ENCODE results near the gene OSBP2.

OSBP2 gene

DNA sequence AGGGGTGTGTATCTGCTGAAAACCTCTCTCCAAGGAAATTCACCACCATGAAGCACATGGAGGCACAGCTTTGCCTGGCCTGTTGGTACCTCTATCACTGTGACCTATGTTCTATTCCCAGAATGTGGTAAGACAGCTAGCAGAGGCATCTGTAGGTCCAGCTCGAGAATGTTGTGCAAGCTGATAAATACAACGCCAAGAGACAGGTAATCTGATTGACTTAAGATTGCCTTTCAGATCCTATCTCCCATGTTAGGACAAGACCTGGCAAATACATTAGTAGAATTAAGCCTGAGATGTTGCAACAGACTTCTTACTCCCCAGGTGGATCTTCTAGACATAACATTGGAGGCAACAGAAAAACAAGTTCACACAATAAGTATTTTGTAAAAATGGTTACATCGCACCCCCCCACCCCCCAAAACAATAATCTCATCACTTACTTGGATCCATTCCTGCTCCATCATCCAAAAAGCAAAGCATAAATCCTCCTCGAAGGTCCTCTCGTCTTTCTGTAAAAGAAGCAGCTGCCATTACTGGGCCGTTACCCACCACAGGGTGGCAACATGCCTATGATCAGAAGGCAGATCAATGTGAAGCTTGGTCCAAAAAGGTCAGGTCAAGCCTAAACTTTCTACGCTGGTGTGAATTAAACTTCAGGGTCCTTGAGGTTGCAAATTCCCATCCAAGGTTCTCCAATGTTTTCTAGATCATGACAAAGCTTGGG is 255.4 kb downstream of the OSBP2 start:
- H3K4me1 Mint-ChIP-seq (ENCODE audit: low read depth in 2 of 2), result peaks cover 2% of the 10 kb centered on the region in 2 donors
- no peak for ATAC-seq (replicated peaks)
- H3K27me3 Mint-ChIP-seq, result no peaks in the 10 kb centered on the region
- H3K27ac Mint-ChIP-seq, result no peak overlapping the region
- DNase-seq, result no peak
- peaks cover 35% of the 10 kb centered on the region for H3K36me3 Mint-ChIP-seq (ENCODE audit: insufficient read depth)
- no peaks in the 10 kb centered on the region for H3K9me3 Mint-ChIP-seq
- no peak overlapping the region for H3K4me3 Mint-ChIP-seq

DNA sequence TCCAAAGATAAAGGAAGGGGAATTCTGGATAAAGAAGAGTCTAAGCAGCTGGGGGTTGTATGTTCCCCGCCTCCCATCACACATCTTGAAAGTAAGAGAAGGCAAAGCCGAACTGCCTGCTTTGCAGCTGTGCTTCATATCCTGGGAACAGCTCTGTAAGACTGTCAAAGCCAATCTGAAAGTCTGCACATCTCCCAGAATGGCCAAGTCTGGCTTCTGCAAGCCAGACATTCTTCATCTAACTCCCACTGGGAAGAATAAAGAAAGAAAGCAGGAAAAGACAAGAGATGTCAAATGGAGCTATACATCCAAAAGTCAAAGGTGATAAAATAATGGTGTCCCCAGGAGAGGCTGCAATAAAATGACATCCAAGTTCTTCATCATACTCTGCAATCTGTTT is 258.5 kb downstream of the OSBP2 start:
- DNase-seq (no peak), ATAC-seq (replicated peaks) (no peak)
- peaks cover 7 to 8% of the 10 kb centered on the region in 2 donors for H3K4me1 Mint-ChIP-seq (ENCODE audit: low read depth in 2 of 2)
- H3K9me3 Mint-ChIP-seq, result no peaks in the 10 kb centered on the region
- H3K27me3 Mint-ChIP-seq, result no peaks in the 10 kb centered on the region
- peaks cover 20% of the 10 kb centered on the region for H3K36me3 Mint-ChIP-seq (ENCODE audit: insufficient read depth)
- no peak overlapping the region for H3K4me3 Mint-ChIP-seq
- no peak overlapping the region for H3K27ac Mint-ChIP-seq

DNA sequence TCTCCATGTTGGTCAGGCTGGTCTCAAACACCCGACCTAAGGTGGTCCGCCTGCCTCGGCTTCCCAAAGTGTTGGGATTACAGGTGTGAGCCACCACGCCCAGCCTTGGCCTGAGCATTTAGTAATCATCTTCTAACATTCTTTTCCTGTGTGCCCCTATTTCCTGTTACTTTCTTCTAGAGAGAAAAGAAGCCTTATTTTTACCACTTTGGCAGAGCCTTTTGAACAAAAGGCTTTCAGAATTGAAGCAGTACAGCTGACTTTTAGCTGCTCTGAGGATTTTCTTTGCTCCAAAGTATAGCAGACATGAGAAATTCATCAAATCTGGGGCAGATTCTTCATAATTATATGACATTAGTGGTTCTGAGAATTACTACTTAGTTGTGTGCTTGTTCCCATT is 260.5 kb downstream of the OSBP2 start:
- Mint-ChIP-seq H3K4me3 (no peak overlapping the region), H3K4me1 (ENCODE audit: low read depth in 2 of 2) (peaks cover 12 to 17% of the 10 kb centered on the region in 2 donors), H3K27me3 (no peaks in the 10 kb centered on the region), H3K9me3 (no peaks in the 10 kb centered on the region), H3K27ac (no peak overlapping the region), H3K36me3 (ENCODE audit: insufficient read depth) (peaks cover 14% of the 10 kb centered on the region)
- no peak for DNase-seq
- no peak for ATAC-seq (replicated peaks)

Data from effector memory CD8-positive, alpha-beta T cell (primary cell).